ENCODE data around the gene CD55.

DNA sequence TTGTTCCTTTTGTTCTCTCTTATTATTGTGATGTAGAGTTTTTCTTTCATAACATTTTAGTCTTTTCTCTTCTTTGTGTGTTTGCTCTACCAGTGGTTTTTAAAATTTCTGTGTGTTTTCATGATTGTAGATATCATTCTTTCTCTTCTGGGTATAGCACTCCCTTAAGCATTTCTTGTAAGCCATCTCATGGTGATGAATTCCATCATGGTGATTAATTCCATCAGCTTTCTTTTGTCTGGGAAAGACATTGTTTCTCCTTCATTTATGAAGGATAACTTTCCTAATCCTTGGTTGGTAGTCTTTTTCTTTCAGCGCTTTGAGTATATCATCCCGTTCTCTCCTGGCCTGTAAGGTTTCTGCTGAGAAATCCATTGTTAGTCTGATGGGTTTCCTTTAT is 22.7 kb downstream of the CD55 start:
- TF ChIP-seq, protein P1, sequence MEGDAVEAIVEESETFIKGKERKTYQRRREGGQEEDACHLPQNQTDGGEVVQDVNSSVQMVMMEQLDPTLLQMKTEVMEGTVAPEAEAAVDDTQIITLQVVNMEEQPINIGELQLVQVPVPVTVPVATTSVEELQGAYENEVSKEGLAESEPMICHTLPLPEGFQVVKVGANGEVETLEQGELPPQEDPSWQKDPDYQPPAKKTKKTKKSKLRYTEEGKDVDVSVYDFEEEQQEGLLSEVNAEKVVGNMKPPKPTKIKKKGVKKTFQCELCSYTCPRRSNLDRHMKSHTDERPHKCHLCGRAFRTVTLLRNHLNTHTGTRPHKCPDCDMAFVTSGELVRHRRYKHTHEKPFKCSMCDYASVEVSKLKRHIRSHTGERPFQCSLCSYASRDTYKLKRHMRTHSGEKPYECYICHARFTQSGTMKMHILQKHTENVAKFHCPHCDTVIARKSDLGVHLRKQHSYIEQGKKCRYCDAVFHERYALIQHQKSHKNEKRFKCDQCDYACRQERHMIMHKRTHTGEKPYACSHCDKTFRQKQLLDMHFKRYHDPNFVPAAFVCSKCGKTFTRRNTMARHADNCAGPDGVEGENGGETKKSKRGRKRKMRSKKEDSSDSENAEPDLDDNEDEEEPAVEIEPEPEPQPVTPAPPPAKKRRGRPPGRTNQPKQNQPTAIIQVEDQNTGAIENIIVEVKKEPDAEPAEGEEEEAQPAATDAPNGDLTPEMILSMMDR (IDR thresholded peaks at IDR 0.05), result no peak
- no peak for TF ChIP-seq POLR2A (IDR thresholded peaks at IDR 0.05)
